H1 (cell line): ENCODE data around the gene LRRC56. TPM values are rescaled to one million over a fixed set of nuclear protein-coding genes. Genes with fewer than 3 reads are reported as not detected.

Experiments
- CHD2 ChIP-seq: IDR thresholded peaks from 2 replicates; pipeline ENCODE4 v1.6.1; 2012; ENCODE audit warnings: low read length, improper control_type of control experiment
- polyA plus RNA-seq, 7 experiments: library from polyadenylated mRNA; depleted of rRNA in 3 of 7; stranded (reverse) in 5 of 7; unstranded in 2 of 7; fragments of >200 nt in 5 of 7; fragments of 200-250 nt in 2 of 7; gene quantifications; 1 replicate in 5 of 7; 2 replicates in 1 of 7; 4 replicates in 1 of 7; pipeline versions ENCODE4 v1.2.1 to v1.2.3, GENCODE V29; 2011 to 2013; ENCODE audit warnings: missing spikeins in 2 of 7, mixed read lengths in 2 of 7
- total RNA-seq: library from RNA; stranded (reverse); fragmentation: NEBNext Ultra II Directional; extraction: Animal tissue kit (Norgen Biotek cat#: 25700); gene quantifications from 2 replicates; pipeline ENCODE4 v1.2.1, GENCODE V29; 2021

The LRRC56 gene
- total and polyA plus RNA-seq, 2 of the 8 experiments (the other 6 are each of a cell fraction or from before 2014, with no cell fraction given): 0.94 to 1.9 TPM

- no peak for TF ChIP-seq CHD2
These were observed 4.1 kb downstream of the LRRC56 start (continued) for GRCh38 chr11:541433-541885.
